Measurements from ENCODE around the gene RUBCNL. TPM values are rescaled to one million over a fixed set of nuclear protein-coding genes. Genes with fewer than 3 reads are reported as not detected.

RUBCNL gene
- polyA plus RNA-seq, 1 donor (not counting 4 experiments of a cell fraction or from before 2014, with no cell fraction given): 0.12 TPM

GRCh38 chr13:46296115-46296822, 90.8 kb downstream of the RUBCNL start:
- Histone ChIP-seq H3K4me2 (ENCODE audit: control insufficient read depth, extremely low read depth, insufficient read depth, low read depth, low read length) (peak overlapping the region; percentile 31), H3K9me1 (ENCODE audit: control insufficient read depth, extremely low read depth, insufficient read depth, low read length) (no peaks in the 10 kb centered on the region), H3K4me3 (ENCODE audit: control insufficient read depth in 2 of 3, extremely low read depth in 1 of 3, insufficient read depth in 2 of 3, low read depth in 1 of 3, low read length in 3 of 3) (no peak overlapping the region), H4K20me1 (ENCODE audit: control insufficient read depth, extremely low read depth, insufficient read depth, low read length) (no peaks in the 10 kb centered on the region), H3K4me1 (ENCODE audit: control insufficient read depth, extremely low read depth, insufficient read depth, low read length) (peaks cover 19% of the 10 kb centered on the region), H3K9ac (ENCODE audit: control insufficient read depth, extremely low read depth, insufficient read depth, low read length) (peak overlapping the region; percentile 17), H3K9me3 (ENCODE audit: control insufficient read depth, low read depth, low read length) (no peaks in the 10 kb centered on the region), H3K27me3 (ENCODE audit: control insufficient read depth, extremely low read depth, insufficient read depth, low read length) (peaks cover 5% of the 10 kb centered on the region), H3K36me3 (ENCODE audit: control insufficient read depth in 2 of 2, extremely low read depth in 1 of 2, insufficient read depth in 2 of 2, low read length in 2 of 2) (no peaks in the 10 kb centered on the region), H3K79me2 (ENCODE audit: control insufficient read depth, insufficient read depth, low read length) (no peaks in the 10 kb centered on the region), H3K27ac (ENCODE audit: control insufficient read depth, insufficient read depth, low read length) (peak overlapping the region; percentile 68), H2AFZ (ENCODE audit: control insufficient read depth, low read length) (no peak overlapping the region)
- FAIRE-seq (peak; percentile 67), DNase-seq (ENCODE audit: low read depth, low spot score) (peak; percentile 9)
- TF ChIP-seq EZH2 (IDR thresholded peaks at IDR 0.05; ENCODE audit: low read length) (no peak), CTCF (optimal IDR thresholded peaks at IDR 0.05 in 1 of 3, IDR thresholded peaks at IDR 0.05 in 1 of 3, conservative IDR thresholded peaks at IDR 0.05 in 1 of 3; ENCODE audit: extremely low read depth in 1 of 3, insufficient read depth in 2 of 3, low read length in 3 of 3) (no peak)
- dilution Hi-C loops (cut with MboI; ENCODE audit: extremely low pct_ligation_motif_present, low sequenced_read_pairs): no loop called here

GRCh38 chr13:46295491-46296114, 91.4 kb downstream of the RUBCNL start:
- no peaks in the 10 kb centered on the region for H3K36me3 ChIP-seq (ENCODE audit: control insufficient read depth in 2 of 2, extremely low read depth in 1 of 2, insufficient read depth in 2 of 2, low read length in 2 of 2)
- peaks cover 5% of the 10 kb centered on the region for H3K27me3 ChIP-seq (ENCODE audit: control insufficient read depth, extremely low read depth, insufficient read depth, low read length)
- dilution Hi-C loops (cut with MboI; ENCODE audit: extremely low pct_ligation_motif_present, low sequenced_read_pairs): no loop called here
- peaks cover 19% of the 10 kb centered on the region for H3K4me1 ChIP-seq (ENCODE audit: control insufficient read depth, extremely low read depth, insufficient read depth, low read length)
- no peak overlapping the region for H3K9ac ChIP-seq (ENCODE audit: control insufficient read depth, extremely low read depth, insufficient read depth, low read length)
- H3K9me3 ChIP-seq (ENCODE audit: control insufficient read depth, low read depth, low read length): no peaks in the 10 kb centered on the region
- no peak overlapping the region for H2AFZ ChIP-seq (ENCODE audit: control insufficient read depth, low read length)
- no peak for FAIRE-seq
- no peaks in the 10 kb centered on the region for H3K79me2 ChIP-seq (ENCODE audit: control insufficient read depth, insufficient read depth, low read length)
- DNase-seq (ENCODE audit: low read depth, low spot score): no peak
- H3K4me3 ChIP-seq (ENCODE audit: control insufficient read depth in 2 of 3, extremely low read depth in 1 of 3, insufficient read depth in 2 of 3, low read depth in 1 of 3, low read length in 3 of 3): no peak overlapping the region
- peak overlapping the region; percentile 23 for H3K4me2 ChIP-seq (ENCODE audit: control insufficient read depth, extremely low read depth, insufficient read depth, low read depth, low read length)
- no peaks in the 10 kb centered on the region for H3K9me1 ChIP-seq (ENCODE audit: control insufficient read depth, extremely low read depth, insufficient read depth, low read length)
- TF ChIP-seq CTCF (optimal IDR thresholded peaks at IDR 0.05 in 1 of 3, IDR thresholded peaks at IDR 0.05 in 1 of 3, conservative IDR thresholded peaks at IDR 0.05 in 1 of 3; ENCODE audit: extremely low read depth in 1 of 3, insufficient read depth in 2 of 3, low read length in 3 of 3) (no peak), EZH2 (IDR thresholded peaks at IDR 0.05; ENCODE audit: low read length) (no peak)
- no peaks in the 10 kb centered on the region for H4K20me1 ChIP-seq (ENCODE audit: control insufficient read depth, extremely low read depth, insufficient read depth, low read length)
- H3K27ac ChIP-seq (ENCODE audit: control insufficient read depth, insufficient read depth, low read length): peak overlapping the region; percentile 68

Data from keratinocyte (primary cell).